ENCODE results near the gene KSR1.

GRCh38 chr17:27595208-27595607 is 139.0 kb downstream of the KSR1 start:
- TF ChIP-seq CTCF (IDR thresholded peaks at IDR 0.05) (no peak), POLR2A (IDR thresholded peaks at IDR 0.05) (no peak), EP300 (IDR thresholded peaks at IDR 0.05) (no peak)
